HEK293 (cell line): ENCODE results near the gene NKAP.

ENCODE experiments used
- CTCF ChIA-PET: fragments of 350-600 bp; formaldehyde crosslinking; extraction: SDS; loops from one replicate; lab custom pipeline; 2021; ENCODE audit warnings: antibody characterized with exemption; lab: Yijun Ruan, JAX
- POLR2A ChIA-PET: fragments of 300-600 bp; formaldehyde crosslinking; extraction: SDS; loops from one replicate; lab custom pipeline; 2020; ENCODE audit warnings: antibody characterized with exemption, inconsistent platforms; lab: Yijun Ruan, JAX
- H3K27ac ChIP-seq: fragments of 200-500 bp; sonication (Bioruptor generic); 2 replicates; pipeline ENCODE4 v1.5.1; 2014; ENCODE audit warnings: low read depth, low read length, control low read depth, inconsistent platforms; ENCODE audit errors: extremely low read depth
- H3K36me3 ChIP-seq, 2 experiments: fragments of 200-500 bp in 1 of 2; sonication (Bioruptor generic) in 1 of 2; 1 replicate in 1 of 2; 2 replicates in 1 of 2; pipeline ENCODE4 v1.5.1; 2014 to 2017; ENCODE audit warnings: inconsistent platforms in 2 of 2, low read length in 2 of 2; ENCODE audit not compliant: control insufficient read depth in 2 of 2, insufficient read depth in 1 of 2
- H3K4me1 ChIP-seq: fragments of 200-500 bp; sonication (Bioruptor generic); 2 replicates; pipeline ENCODE4 v1.5.1; 2014; ENCODE audit warnings: mild to moderate bottlenecking, low read length, inconsistent platforms; ENCODE audit not compliant: control insufficient read depth, insufficient read depth
- H3K4me3 ChIP-seq: 2 replicates; pipeline ENCODE4 v1.5.1; 2011; ENCODE audit warnings: low read depth, mild to moderate bottlenecking, control low read depth, low read length, moderate library complexity
- H3K9me3 ChIP-seq: fragments of 200-500 bp; sonication (Bioruptor generic); 2 replicates; pipeline ENCODE4 v1.5.1; 2014; ENCODE audit warnings: low read depth, low read length, inconsistent platforms; ENCODE audit not compliant: control insufficient read depth, insufficient read depth
- ATF2 ChIP-seq: fragments of 450-650 bp; formaldehyde crosslinking; IDR thresholded peaks from 2 replicates; pipeline ENCODE4 v1.5.1; 2016; ENCODE audit warnings: missing biosample characterization, missing genetic modification characterization, low read depth
- MEIS1 ChIP-seq: sonication (generic); formaldehyde crosslinking; IDR thresholded peaks from 2 replicates; pipeline ENCODE4 v1.8.1; 2022; ENCODE audit warnings: missing genetic modification reagents, mild to moderate bottlenecking, borderline replicate concordance
- MZF1 ChIP-seq: fragments of 450-650 bp; formaldehyde crosslinking; IDR thresholded peaks from 2 replicates; pipeline ENCODE4 v1.5.1; 2017; ENCODE audit warnings: missing biosample characterization, missing genetic modification characterization, borderline replicate concordance
- PATZ1 ChIP-seq: fragments of 450-650 bp; formaldehyde crosslinking; IDR thresholded peaks from 2 replicates; pipeline ENCODE4 v1.5.1; 2016; ENCODE audit warnings: missing biosample characterization, missing genetic modification characterization
- PRDM1 ChIP-seq: fragments of 450-650 bp; formaldehyde crosslinking; IDR thresholded peaks from 2 replicates; pipeline ENCODE4; 2016; ENCODE audit warnings: missing biosample characterization, missing genetic modification characterization
- REPIN1 ChIP-seq: fragments of 450-650 bp; formaldehyde crosslinking; IDR thresholded peaks from 2 replicates; pipeline ENCODE4 v1.5.1; 2017; ENCODE audit warnings: missing biosample characterization, missing genetic modification characterization, low read depth
- ZIC2 ChIP-seq: fragments of 450-650 bp; formaldehyde crosslinking; IDR thresholded peaks from 2 replicates; pipeline ENCODE4 v1.5.1; 2016; ENCODE audit warnings: missing biosample characterization, missing genetic modification characterization
- ZNF121 ChIP-seq: fragments of 450-650 bp; formaldehyde crosslinking; IDR thresholded peaks from 2 replicates; pipeline ENCODE4 v1.5.1; 2016; ENCODE audit warnings: missing biosample characterization, missing genetic modification characterization
- ZNF132 ChIP-seq: fragments of 450-650 bp; formaldehyde crosslinking; IDR thresholded peaks from 2 replicates; pipeline ENCODE4 v1.5.1; 2017; ENCODE audit warnings: missing biosample characterization, missing genetic modification characterization, borderline replicate concordance
- ZNF292 ChIP-seq: fragments of 450-650 bp; formaldehyde crosslinking; IDR thresholded peaks from 2 replicates; pipeline ENCODE4 v1.5.1; 2016; ENCODE audit warnings: low read depth, missing biosample characterization, missing genetic modification characterization, borderline replicate concordance
- ZNF366 ChIP-seq: fragments of 450-650 bp; formaldehyde crosslinking; conservative IDR thresholded peaks from 2 replicates; pipeline ENCODE4 v1.5.1; 2016; ENCODE audit warnings: missing biosample characterization, missing genetic modification characterization
- ZNF514 ChIP-seq: fragments of 450-650 bp; formaldehyde crosslinking; IDR thresholded peaks from 2 replicates; pipeline ENCODE4 v1.5.1; 2016; ENCODE audit warnings: missing biosample characterization, missing genetic modification characterization
- ZNF521 ChIP-seq: fragments of 450-650 bp; formaldehyde crosslinking; IDR thresholded peaks from 2 replicates; pipeline ENCODE4 v1.5.1; 2017; ENCODE audit warnings: missing biosample characterization, mild to moderate bottlenecking, missing genetic modification characterization
- ZNF530 ChIP-seq: fragments of 450-650 bp; formaldehyde crosslinking; IDR thresholded peaks from 2 replicates; pipeline ENCODE4 v1.5.1; 2016; ENCODE audit warnings: low read depth, missing biosample characterization, missing genetic modification characterization
- ZNF621 ChIP-seq: fragments of 450-650 bp; formaldehyde crosslinking; IDR thresholded peaks from 2 replicates; pipeline ENCODE4 v1.5.1; 2017; ENCODE audit warnings: missing biosample characterization, missing genetic modification characterization
- ZNF639 ChIP-seq: fragments of 450-650 bp; formaldehyde crosslinking; IDR thresholded peaks from 2 replicates; pipeline ENCODE4 v1.5.1; 2016; ENCODE audit warnings: missing biosample characterization, missing genetic modification characterization
- ZNF664 ChIP-seq: fragments of 450-650 bp; formaldehyde crosslinking; IDR thresholded peaks from 2 replicates; pipeline ENCODE4 v1.5.1; 2016; ENCODE audit warnings: missing biosample characterization, missing genetic modification characterization
- ZNF701 ChIP-seq: fragments of 450-650 bp; formaldehyde crosslinking; IDR thresholded peaks from 2 replicates; pipeline ENCODE4 v1.5.1; 2016; ENCODE audit warnings: missing biosample characterization, missing genetic modification characterization
- ZNF777 ChIP-seq: fragments of 450-650 bp; formaldehyde crosslinking; IDR thresholded peaks from 2 replicates; pipeline ENCODE4 v1.5.1; 2017; ENCODE audit warnings: missing biosample characterization, missing genetic modification characterization, borderline replicate concordance
- ZNF837 ChIP-seq: fragments of 450-650 bp; formaldehyde crosslinking; IDR thresholded peaks from 2 replicates; pipeline ENCODE4 v1.5.1; 2016; ENCODE audit warnings: missing biosample characterization, missing genetic modification characterization
- ZNF843 ChIP-seq: fragments of 450-650 bp; formaldehyde crosslinking; IDR thresholded peaks from 2 replicates; pipeline ENCODE4 v1.5.1; 2016; ENCODE audit warnings: missing biosample characterization, missing genetic modification characterization

The NKAP gene

GRCh38 chrX:119984652-119985051 lies 41.1 kb upstream of the NKAP start (continued):
- no peak for TF ChIP-seq PATZ1
- TF ChIP-seq ZNF121 (tag by site-specific recombination): no peak
- no peak for TF ChIP-seq ZIC2 (tag by site-specific recombination)
- no peak for TF ChIP-seq ZNF701 (tag by site-specific recombination)
- TF ChIP-seq ZNF843 (tag by site-specific recombination): peak; percentile 64; the same call in 1 of the 2 replicates
- no peak for TF ChIP-seq ZNF639 (tag by site-specific recombination)
- no peak for TF ChIP-seq ZNF292
- no peak for TF ChIP-seq ZNF521 (tag by site-specific recombination)
- TF ChIP-seq, all 188 proteins: peak for 9

- no peaks in the 10 kb centered on the region for H3K9me3 ChIP-seq
- no peaks in the 10 kb centered on the region for H3K36me3 ChIP-seq
- TF ChIP-seq ZNF837 (no peak), ZNF621 (tag by site-specific recombination) (no peak), ZNF530 (tag by site-specific recombination) (no peak), ATF2 (tag by site-specific recombination) (no peak)
- POLR2A ChIA-PET: no interaction called here
- no peak overlapping the region for H3K27ac ChIP-seq
- peaks cover 9% of the 10 kb centered on the region; the same call in 1 of the 2 replicates for H3K4me1 ChIP-seq
- no peak overlapping the region for H3K4me3 ChIP-seq
- CTCF ChIA-PET: no interaction called here
Observed at GRCh38 chrX:119983494-119983893, 39.9 kb upstream of the NKAP start.

GRCh38 chrX:119982145-119982544 lies 38.6 kb upstream of the NKAP start:
- Histone ChIP-seq H3K9me3 (no peaks in the 10 kb centered on the region), H3K36me3 (no peaks in the 10 kb centered on the region), H3K4me1 (peaks cover 9% of the 10 kb centered on the region; the same call in 1 of the 2 replicates), H3K4me3 (no peak overlapping the region), H3K27ac (no peak overlapping the region)
- ChIA-PET POLR2A (no interaction called here), CTCF (interaction anchor here (0.7 to 3.6 kb wide), 10 partner anchors 9 to 517 kb away, joined by 3 to 20 read pairs (median 6); no protein-coding TSS in a partner anchor)
- peak; percentile 78 for TF ChIP-seq ZNF366
- 0 out of 2 replicates have a peak, but pooled peaks have one; percentile 20 for TF ChIP-seq PRDM1 (tag by site-specific recombination)
- TF ChIP-seq ZNF664 (tag by site-specific recombination): peak; percentile 5; the same call in 1 of the 2 replicates
- TF ChIP-seq MEIS1 (CRISPR knock-in tag): 0 out of 2 replicates have a peak, but pooled peaks have one; percentile 2
- TF ChIP-seq ZNF132: no peak
- no peak for TF ChIP-seq ZNF777 (tag by site-specific recombination)
- no peak for TF ChIP-seq ZNF514 (tag by site-specific recombination)
- TF ChIP-seq REPIN1: no peak
- TF ChIP-seq MZF1: no peak
